ENCODE measurements around the gene KYAT1.

Gene KYAT1

DNA sequence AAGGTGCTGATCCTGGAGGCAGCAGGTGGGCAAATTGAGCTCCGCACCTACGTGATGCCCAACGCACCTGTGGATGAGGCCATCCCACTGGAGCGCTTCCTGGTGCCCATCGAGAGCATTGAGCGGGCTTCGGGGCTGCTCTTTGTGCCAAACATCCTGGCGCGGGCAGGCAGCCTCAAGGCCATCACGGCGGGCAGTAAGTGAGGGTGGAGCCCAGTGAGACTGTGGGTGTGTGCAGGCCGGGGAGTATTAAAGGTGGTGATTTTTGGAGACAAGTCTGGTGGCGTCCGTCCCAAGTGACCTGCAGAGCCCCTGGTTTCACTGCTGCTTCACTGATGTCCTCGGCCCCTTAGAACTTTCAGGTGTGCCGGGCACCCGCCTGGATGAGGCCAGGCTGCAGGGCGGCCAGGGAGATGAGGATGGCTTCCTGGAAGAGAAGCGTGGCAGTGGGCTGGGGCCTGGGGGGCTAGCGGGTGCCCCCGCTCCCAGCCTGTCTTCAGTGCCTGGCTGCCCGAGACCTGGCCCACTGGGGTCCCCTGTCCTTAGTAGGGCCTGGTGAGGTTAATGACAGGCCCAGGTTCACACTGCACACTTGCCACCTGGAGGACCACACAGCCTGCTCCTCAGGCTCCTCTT, 59.2 kb downstream of the KYAT1 start:
- no peak for DNase-seq (ENCODE audit: low spot score)
- H4K8ac ChIP-seq (ENCODE audit: low read depth, low read length), result no peak overlapping the region
- H3K18ac ChIP-seq (ENCODE audit: low read length), result no peak overlapping the region
- no peak overlapping the region for H3K9ac ChIP-seq (ENCODE audit: low read depth, low read length, poor library complexity)
- H3K27ac ChIP-seq (replicated peaks; ENCODE audit: low read length), result no peak overlapping the region
- H3K27me3 ChIP-seq (ENCODE audit: control insufficient read depth in 3 of 3, insufficient read depth in 3 of 3, low read depth in 1 of 3, low read length in 3 of 3), result peaks cover 0 to 5% (median 0%) of the 10 kb centered on the region in 3 experiments
- H3K36me3 ChIP-seq (replicated peaks in 1 of 2; ENCODE audit: control insufficient read depth in 2 of 2, insufficient read depth in 2 of 2, low read length in 2 of 2), result peaks cover 51 to 79% of the 10 kb centered on the region in 2 donors
- no peaks in the 10 kb centered on the region for H3K9me3 ChIP-seq (replicated peaks in 1 of 2; ENCODE audit: control insufficient read depth in 2 of 2, insufficient read depth in 1 of 2, low read depth in 1 of 2, low read length in 2 of 2)
- peaks cover 0 to 3% of the 10 kb centered on the region in 2 donors for H3K4me1 ChIP-seq (ENCODE audit: control insufficient read depth in 2 of 2, insufficient read depth in 1 of 2, low read depth in 1 of 2, low read length in 2 of 2)
- peaks cover 2% of the 10 kb centered on the region for H3K79me1 ChIP-seq (ENCODE audit: low read depth, low read length)
- H3K4me2 ChIP-seq (ENCODE audit: insufficient read depth, low read length, poor library complexity, severe bottlenecking), result no peak overlapping the region
- no peak overlapping the region for H2BK5ac ChIP-seq (ENCODE audit: low read length)
- no peak overlapping the region for H2AFZ ChIP-seq (ENCODE audit: low read length)
- no peak overlapping the region for H3K4me3 ChIP-seq (ENCODE audit: low read length in 2 of 2)
- no peak overlapping the region for H3K14ac ChIP-seq (ENCODE audit: low read length)
- no peak overlapping the region for H2AK5ac ChIP-seq (ENCODE audit: low read depth, low read length)
- H2BK15ac ChIP-seq (ENCODE audit: low read length), result no peak overlapping the region
- no peak overlapping the region for H4K91ac ChIP-seq (ENCODE audit: low read depth, low read length, poor library complexity)
- H2BK120ac ChIP-seq (ENCODE audit: low read depth, low read length), result no peak overlapping the region
- no peak overlapping the region for H3K23ac ChIP-seq (ENCODE audit: low read depth, low read length, poor library complexity)
- no CpG with 5 or more reads among the region's 22 CpGs for WGBS, 2 donors (ENCODE audit: extremely low coverage in 2 of 2, insufficient read length in 2 of 2, insufficient replicate concordance in 1 of 2)
- H2BK12ac ChIP-seq (ENCODE audit: low read length), result no peak overlapping the region
- H3K4ac ChIP-seq (ENCODE audit: low read length), result no peak overlapping the region

DNA sequence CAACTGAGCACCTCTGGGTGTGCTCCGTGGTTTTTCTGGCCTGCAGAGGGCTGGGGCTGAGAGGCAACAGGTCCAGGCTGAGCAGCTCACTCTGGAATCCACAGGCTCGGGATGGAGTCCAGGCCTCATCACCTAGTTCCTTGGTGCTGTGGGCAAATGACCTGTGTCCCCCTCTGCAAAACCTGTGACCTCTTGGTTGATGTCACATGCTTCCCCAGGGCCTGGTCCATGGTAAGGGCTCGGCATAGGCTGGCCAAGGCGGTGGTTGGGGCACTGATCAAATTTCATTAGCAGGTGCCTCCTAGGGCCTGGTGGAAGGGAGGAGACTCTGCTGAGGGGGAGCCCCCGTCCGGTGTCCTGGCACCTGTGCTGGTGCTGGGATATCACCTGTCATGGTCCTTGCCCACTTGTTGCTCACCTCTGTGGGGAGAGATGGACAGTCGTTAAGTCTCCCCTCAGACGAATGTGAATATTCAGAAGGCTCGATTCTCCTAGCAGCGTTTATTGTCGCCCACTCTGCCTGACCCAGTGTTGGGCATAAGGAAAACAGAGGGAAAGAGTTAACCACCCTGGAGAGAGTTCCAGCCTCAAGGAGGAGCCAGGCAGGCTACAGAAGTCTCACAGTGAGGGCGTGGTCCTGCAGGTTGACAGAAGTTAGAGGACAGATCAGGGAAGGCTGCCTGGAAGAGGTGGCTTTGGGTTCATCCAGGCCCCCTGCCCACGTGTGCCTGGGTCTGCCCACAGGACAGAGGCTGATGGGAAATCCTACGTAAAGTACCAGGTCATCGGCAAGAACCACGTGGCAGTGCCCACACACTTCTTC, 60.0 kb downstream of the KYAT1 start:
- Histone ChIP-seq H2AK5ac (ENCODE audit: low read depth, low read length) (no peak overlapping the region), H3K27ac (replicated peaks; ENCODE audit: low read length) (no peak overlapping the region), H3K23ac (ENCODE audit: low read depth, low read length, poor library complexity) (no peak overlapping the region), H2BK15ac (ENCODE audit: low read length) (no peak overlapping the region), H3K79me1 (ENCODE audit: low read depth, low read length) (peaks cover 2% of the 10 kb centered on the region), H4K91ac (ENCODE audit: low read depth, low read length, poor library complexity) (no peak overlapping the region), H3K14ac (ENCODE audit: low read length) (no peak overlapping the region), H3K18ac (ENCODE audit: low read length) (no peak overlapping the region), H2BK12ac (ENCODE audit: low read length) (no peak overlapping the region), H3K4me1 (ENCODE audit: control insufficient read depth in 2 of 2, insufficient read depth in 1 of 2, low read depth in 1 of 2, low read length in 2 of 2) (peaks cover 0 to 3% of the 10 kb centered on the region in 2 donors), H3K9ac (ENCODE audit: low read depth, low read length, poor library complexity) (no peak overlapping the region), H2BK120ac (ENCODE audit: low read depth, low read length) (no peak overlapping the region), H3K36me3 (replicated peaks in 1 of 2; ENCODE audit: control insufficient read depth in 2 of 2, insufficient read depth in 2 of 2, low read length in 2 of 2) (peaks cover 45 to 72% of the 10 kb centered on the region in 2 donors), H3K27me3 (ENCODE audit: control insufficient read depth in 3 of 3, insufficient read depth in 3 of 3, low read depth in 1 of 3, low read length in 3 of 3) (peaks cover 0 to 5% (median 0%) of the 10 kb centered on the region in 3 experiments), H2AFZ (ENCODE audit: low read length) (no peak overlapping the region), H3K9me3 (replicated peaks in 1 of 2; ENCODE audit: control insufficient read depth in 2 of 2, insufficient read depth in 1 of 2, low read depth in 1 of 2, low read length in 2 of 2) (no peaks in the 10 kb centered on the region), H3K4me2 (ENCODE audit: insufficient read depth, low read length, poor library complexity, severe bottlenecking) (no peak overlapping the region), H3K4ac (ENCODE audit: low read length) (no peak overlapping the region), H4K8ac (ENCODE audit: low read depth, low read length) (no peak overlapping the region), H2BK5ac (ENCODE audit: low read length) (no peak overlapping the region), H3K4me3 (ENCODE audit: low read length in 2 of 2) (no peak overlapping the region)
- no peak for DNase-seq (ENCODE audit: low spot score)
- no CpG with 5 or more reads among the region's 16 CpGs for WGBS, 2 donors (ENCODE audit: extremely low coverage in 2 of 2, insufficient read length in 2 of 2, insufficient replicate concordance in 1 of 2)

- H2BK5ac ChIP-seq (ENCODE audit: low read length), result no peak overlapping the region
- no peak overlapping the region for H3K4me3 ChIP-seq (ENCODE audit: low read length in 2 of 2)
- no peak overlapping the region for H2BK15ac ChIP-seq (ENCODE audit: low read length)
- H3K23ac ChIP-seq (ENCODE audit: low read depth, low read length, poor library complexity), result no peak overlapping the region
- no peak for DNase-seq (ENCODE audit: low spot score)
- H2AK5ac ChIP-seq (ENCODE audit: low read depth, low read length), result no peak overlapping the region
- peaks cover 41 to 63% of the 10 kb centered on the region in 2 donors for H3K36me3 ChIP-seq (replicated peaks in 1 of 2; ENCODE audit: control insufficient read depth in 2 of 2, insufficient read depth in 2 of 2, low read length in 2 of 2)
- no peak overlapping the region for H2AFZ ChIP-seq (ENCODE audit: low read length)
- H2BK120ac ChIP-seq (ENCODE audit: low read depth, low read length), result no peak overlapping the region
- H3K4ac ChIP-seq (ENCODE audit: low read length), result no peak overlapping the region
- no peak overlapping the region for H3K4me2 ChIP-seq (ENCODE audit: insufficient read depth, low read length, poor library complexity, severe bottlenecking)
- no peak overlapping the region for H3K9ac ChIP-seq (ENCODE audit: low read depth, low read length, poor library complexity)
- no peaks in the 10 kb centered on the region for H3K9me3 ChIP-seq (replicated peaks in 1 of 2; ENCODE audit: control insufficient read depth in 2 of 2, insufficient read depth in 1 of 2, low read depth in 1 of 2, low read length in 2 of 2)
- H2BK12ac ChIP-seq (ENCODE audit: low read length), result no peak overlapping the region
- no peak overlapping the region for H4K8ac ChIP-seq (ENCODE audit: low read depth, low read length)
- H3K4me1 ChIP-seq (ENCODE audit: control insufficient read depth in 2 of 2, insufficient read depth in 1 of 2, low read depth in 1 of 2, low read length in 2 of 2), result peaks cover 0 to 3% of the 10 kb centered on the region in 2 donors
- H3K27me3 ChIP-seq (ENCODE audit: control insufficient read depth in 3 of 3, insufficient read depth in 3 of 3, low read depth in 1 of 3, low read length in 3 of 3), result peaks cover 0 to 5% (median 0%) of the 10 kb centered on the region in 3 experiments
- H3K14ac ChIP-seq (ENCODE audit: low read length), result no peak overlapping the region
- peaks cover 2% of the 10 kb centered on the region for H3K79me1 ChIP-seq (ENCODE audit: low read depth, low read length)
- no peak overlapping the region for H3K27ac ChIP-seq (replicated peaks; ENCODE audit: low read length)
- H4K91ac ChIP-seq (ENCODE audit: low read depth, low read length, poor library complexity), result no peak overlapping the region
- no peak overlapping the region for H3K18ac ChIP-seq (ENCODE audit: low read length)
- no CpG with 5 or more reads among the region's 24 CpGs for WGBS, 2 donors (ENCODE audit: extremely low coverage in 2 of 2, insufficient read length in 2 of 2, insufficient replicate concordance in 1 of 2)
Observed at GRCh38 chr9:128820665-128821583, 60.8 kb downstream of the KYAT1 start.
